ENCODE measurements around the gene RPS15A.
A peak's percentile ranks its signal among the peaks of the same experiment; 100 is the strongest.
"Not testable (repeated sequence)": the region's sequence is repeated elsewhere in the genome, so short reads cannot be mapped to it uniquely, and the experiment has no call there.

The RPS15A gene

DNA sequence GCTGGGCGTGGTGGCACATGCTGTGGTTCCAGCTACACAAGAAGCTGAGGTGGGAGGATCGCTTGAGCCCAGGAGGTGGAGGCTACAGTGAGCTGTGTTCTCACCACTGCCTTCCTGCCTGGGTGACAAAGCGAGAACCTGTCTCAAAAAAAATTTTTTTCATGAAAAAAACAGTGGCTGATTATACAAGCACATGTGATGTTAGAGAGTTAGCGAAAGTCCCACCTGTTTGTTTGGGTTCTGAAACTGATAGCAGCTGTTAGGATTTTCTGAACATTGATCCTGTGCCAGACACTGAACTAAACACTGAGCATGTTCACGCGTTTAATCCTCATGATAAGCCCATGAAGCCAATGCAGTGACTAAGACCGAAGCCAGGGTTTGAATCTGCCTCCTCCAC is 22.9 kb downstream of the RPS15A start:
- not testable (repeated sequence) for DNase-seq (ENCODE audit: low read depth); H3K4me3 ChIP-seq (ENCODE audit: control insufficient read depth, low read depth, low read length)

DNA sequence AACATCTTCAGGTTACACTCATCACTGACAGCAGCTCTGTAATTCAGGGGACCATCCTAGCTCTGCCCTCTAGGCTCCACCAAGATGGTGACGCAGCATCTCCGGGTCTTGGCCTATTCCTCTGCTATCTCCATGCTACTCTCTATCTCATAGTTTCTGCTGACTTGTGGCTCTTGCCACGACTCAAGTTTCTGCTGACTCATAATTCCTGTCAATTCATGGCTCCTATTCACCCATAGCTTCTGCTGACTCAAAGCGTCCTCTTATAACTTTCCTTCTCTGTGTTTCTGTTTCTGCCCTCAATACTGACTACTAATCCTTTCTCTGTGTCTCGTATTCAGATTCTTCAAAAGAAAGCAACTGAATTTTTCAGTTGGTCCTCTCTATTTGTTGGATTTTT is 27.4 kb downstream of the RPS15A start:
- DNase-seq (ENCODE audit: low read depth); H3K4me3 ChIP-seq (ENCODE audit: control insufficient read depth, low read depth, low read length): not testable (repeated sequence)

DNA sequence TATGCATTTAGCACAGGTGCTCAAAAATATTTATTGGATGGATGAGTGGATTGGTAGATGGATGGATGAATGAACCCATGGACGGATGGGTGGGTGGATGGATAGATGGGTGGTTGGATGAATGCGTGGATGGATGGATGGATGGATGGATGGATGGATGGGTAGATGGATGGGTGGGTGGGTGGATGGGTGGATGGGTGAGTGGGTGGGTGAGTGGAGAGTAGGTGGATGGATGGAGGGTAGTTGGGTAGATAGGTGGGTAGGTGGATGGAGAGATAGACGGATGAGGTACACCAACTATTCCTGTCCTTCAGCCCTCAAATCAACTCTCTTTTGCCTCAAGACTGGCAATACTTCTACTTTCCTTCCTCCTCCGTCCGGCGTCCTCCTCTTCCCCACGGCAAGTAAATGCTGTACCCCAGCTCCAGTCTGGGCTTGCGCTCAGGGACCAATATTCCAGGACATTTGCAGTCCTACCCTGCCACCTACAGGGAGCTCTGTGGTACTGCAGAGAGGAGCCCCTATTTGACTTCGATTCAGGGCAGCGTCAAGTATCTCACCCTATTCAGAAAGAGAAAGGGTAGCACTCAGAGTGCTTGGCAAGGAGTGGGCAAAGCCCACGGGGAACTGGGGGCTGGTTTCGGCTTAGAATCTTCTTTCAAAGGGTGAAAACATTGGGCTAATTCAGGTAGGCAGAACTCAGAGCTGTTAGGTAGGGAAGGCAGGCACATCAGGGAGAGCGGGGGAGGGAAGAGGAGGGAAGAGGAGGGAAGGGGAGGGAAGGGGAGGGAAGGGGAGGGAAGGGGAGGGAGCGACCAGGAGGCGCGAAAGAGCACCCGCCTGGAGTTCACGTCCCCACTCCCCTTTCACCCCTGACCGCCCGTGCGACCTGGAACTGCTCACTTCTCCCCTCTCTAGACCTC is 30.3 kb downstream of the RPS15A start:
- not testable (repeated sequence) for DNase-seq (ENCODE audit: low read depth); H3K4me3 ChIP-seq (ENCODE audit: control insufficient read depth, low read depth, low read length)

DNA sequence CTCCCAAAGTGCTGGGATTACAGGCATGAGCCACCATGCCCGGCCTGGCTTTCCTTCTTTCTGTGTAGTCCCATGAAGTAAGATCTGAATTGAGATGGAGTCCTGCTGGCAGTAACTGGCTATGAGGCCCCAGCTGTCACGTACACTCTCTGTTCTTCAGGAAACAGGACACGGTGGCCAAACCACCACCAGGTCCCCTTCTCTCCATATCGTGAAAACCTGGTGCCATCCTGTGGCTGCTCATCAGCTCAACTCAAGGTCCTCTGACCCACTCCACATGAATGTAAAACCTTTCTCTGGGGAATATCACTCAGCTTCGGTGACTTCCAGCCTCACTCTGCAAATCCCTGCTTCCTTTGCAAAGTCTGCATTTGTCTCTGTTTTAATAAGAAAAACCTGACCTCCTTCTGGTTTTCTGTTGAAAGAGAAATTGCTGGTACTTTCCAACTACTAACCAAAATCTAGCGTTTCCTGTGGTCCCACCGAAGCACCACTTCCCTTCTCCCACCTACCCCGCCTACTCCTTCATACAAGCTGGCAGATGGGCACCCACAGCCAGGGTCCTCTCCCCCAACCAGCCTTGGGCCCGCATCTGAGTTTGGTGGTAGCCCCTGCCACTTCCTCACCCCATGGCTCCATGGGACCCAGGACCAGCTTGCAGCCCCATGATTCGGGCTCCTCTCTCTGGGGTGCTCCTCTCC is 32.0 kb downstream of the RPS15A start:
- H3K4me3 ChIP-seq (ENCODE audit: control insufficient read depth, low read depth, low read length): not testable (repeated sequence)

More for the DNA sequence above, 30.3 kb downstream of the RPS15A start:
- TF ChIP-seq, protein P1, sequence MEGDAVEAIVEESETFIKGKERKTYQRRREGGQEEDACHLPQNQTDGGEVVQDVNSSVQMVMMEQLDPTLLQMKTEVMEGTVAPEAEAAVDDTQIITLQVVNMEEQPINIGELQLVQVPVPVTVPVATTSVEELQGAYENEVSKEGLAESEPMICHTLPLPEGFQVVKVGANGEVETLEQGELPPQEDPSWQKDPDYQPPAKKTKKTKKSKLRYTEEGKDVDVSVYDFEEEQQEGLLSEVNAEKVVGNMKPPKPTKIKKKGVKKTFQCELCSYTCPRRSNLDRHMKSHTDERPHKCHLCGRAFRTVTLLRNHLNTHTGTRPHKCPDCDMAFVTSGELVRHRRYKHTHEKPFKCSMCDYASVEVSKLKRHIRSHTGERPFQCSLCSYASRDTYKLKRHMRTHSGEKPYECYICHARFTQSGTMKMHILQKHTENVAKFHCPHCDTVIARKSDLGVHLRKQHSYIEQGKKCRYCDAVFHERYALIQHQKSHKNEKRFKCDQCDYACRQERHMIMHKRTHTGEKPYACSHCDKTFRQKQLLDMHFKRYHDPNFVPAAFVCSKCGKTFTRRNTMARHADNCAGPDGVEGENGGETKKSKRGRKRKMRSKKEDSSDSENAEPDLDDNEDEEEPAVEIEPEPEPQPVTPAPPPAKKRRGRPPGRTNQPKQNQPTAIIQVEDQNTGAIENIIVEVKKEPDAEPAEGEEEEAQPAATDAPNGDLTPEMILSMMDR (IDR thresholded peaks at IDR 0.05; ENCODE audit: control insufficient read depth, insufficient read depth, low read depth, low read length, missing control alignments): peak; percentile 50

DNA sequence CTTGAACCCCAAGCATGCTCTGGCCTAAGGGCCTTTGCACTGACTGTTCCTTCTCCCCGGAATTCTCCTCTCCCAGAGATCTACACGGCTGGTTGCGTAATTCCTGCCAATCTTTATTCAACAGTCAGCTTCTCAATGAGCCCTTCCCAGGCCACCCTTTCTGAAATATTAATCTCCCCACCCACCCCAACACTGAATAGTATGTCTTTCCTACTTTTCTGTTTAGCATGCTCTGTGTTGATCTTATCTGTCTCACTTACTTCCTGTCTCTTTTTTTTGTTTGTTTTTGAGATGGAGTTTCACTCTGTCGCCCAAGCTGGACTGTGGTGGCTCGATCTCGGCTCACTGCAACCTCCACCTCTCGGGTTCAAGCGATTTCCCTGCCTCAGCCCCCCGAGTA is 33.5 kb downstream of the RPS15A start:
- DNase-seq (ENCODE audit: low read depth); H3K4me3 ChIP-seq (ENCODE audit: control insufficient read depth, low read depth, low read length): not testable (repeated sequence)

More for the DNA sequence above, 32.0 kb downstream of the RPS15A start:
- DNase-seq (ENCODE audit: low read depth): not testable (repeated sequence)

DNA sequence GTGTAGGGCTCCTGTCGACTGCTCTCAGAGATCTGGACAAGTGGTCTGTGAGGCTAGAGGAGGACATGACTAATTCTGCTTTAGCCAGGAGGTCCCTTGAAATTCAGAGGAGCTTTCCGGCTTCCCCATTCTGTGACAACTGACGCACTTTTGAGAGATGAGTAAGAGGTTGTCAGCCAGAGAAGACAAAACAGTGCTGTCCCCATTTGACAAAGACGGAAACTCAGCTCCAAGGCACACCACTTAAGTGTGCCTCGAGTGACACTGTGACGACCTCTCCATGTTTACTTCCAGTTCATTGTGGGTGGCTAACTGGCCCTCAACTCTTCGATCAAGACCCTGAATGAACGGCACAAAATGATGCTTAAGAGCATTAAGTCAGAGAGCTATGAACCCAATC is 47.3 kb downstream of the RPS15A start:
- not testable (repeated sequence) for DNase-seq (ENCODE audit: low read depth); H3K4me3 ChIP-seq (ENCODE audit: control insufficient read depth, low read depth, low read length)

DNA sequence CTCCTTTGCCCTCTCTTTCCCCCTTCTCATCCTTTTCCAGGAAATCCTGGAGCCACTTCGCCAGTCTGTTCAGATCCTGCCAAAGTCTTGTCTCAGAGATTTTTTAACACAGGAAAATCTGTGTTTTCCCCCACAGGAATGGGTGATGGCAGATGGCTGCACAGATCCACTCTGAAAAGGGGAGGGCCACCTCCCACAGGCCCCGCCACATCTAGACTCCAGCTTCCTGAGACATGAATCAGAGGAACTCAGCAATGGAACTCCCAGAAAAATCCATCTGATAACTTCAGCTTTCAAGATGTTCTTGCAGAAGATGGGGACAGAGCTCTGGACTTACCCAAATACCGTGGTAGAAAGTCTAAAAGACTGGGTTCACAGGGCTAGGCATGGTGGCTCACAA is 50.1 kb downstream of the RPS15A start:
- DNase-seq (ENCODE audit: low read depth); H3K4me3 ChIP-seq (ENCODE audit: control insufficient read depth, low read depth, low read length): not testable (repeated sequence)

DNA sequence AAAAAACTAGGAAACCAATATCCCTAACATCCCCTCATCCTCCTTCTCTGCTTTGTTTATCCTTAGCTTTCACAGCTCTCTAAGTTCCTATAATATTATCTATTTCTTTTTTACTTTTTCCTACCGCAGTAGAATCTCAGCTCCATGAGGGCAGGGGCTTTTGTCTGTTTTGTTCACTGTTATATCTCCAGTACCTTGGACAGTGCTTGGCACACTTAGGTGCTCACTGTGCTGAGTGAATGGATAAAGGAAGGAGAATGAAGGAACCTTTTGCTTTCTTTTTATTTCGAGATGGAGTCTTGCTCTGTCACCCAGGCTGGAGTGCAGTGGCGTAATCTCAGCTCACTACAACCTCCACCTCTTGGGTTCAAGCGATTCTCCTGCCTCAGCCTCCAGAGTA is 51.4 kb downstream of the RPS15A start:
- not testable (repeated sequence) for H3K4me3 ChIP-seq (ENCODE audit: control insufficient read depth, low read depth, low read length); DNase-seq (ENCODE audit: low read depth)

DNA sequence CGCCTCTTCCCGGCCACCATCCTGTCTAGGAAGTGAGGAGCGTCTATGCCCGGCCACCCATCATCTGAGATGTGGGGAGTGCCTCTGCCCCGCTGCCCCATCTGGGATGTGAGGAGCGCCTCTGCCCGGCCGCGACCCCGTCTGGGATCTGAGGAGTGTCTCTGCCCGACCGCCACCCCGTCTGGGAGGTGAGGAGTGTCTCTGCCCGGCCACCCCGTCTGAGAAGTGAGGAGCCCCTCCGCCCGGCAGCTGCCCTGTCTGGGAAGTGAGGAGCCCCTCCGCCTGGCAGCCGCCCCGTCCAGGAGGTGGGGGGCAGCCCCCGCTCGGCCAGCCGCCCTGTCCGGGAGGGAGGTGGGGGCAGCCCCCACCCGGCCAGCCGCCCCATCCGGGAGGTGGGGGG is 55.9 kb downstream of the RPS15A start:
- not testable (repeated sequence) for H3K4me3 ChIP-seq (ENCODE audit: control insufficient read depth, low read depth, low read length); DNase-seq (ENCODE audit: low read depth)

Measured in AG09309 (cell line).